Measurements from ENCODE around the gene HOXB2.

The HOXB2 gene

DNA sequence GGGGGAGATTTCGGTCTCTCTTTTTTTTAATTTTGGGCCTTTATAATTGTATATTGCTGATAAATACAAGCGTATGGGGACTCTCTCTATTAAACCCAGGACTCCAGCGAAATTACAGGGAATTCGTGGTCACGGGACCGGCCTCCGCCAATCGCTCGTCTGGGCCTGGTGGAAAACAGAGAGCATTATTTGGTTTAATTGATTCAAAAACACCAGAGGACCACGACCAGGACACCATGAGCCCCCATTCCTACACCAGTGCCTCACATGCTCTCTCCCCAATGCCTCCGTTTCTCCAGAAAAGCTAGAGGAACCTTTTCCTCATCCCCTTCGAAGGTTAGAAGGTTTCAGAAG lies at the start of gene HOXB2:
TSS of gene HOXB2 (minus strand) at position 88 of the 354 bp plus-strand sequence. CDS start 198 bp downstream, outside the sequence.
- in situ Hi-C loops (cut with MboI; ENCODE audit: low sequenced_read_pairs) = no loop called here

DNA sequence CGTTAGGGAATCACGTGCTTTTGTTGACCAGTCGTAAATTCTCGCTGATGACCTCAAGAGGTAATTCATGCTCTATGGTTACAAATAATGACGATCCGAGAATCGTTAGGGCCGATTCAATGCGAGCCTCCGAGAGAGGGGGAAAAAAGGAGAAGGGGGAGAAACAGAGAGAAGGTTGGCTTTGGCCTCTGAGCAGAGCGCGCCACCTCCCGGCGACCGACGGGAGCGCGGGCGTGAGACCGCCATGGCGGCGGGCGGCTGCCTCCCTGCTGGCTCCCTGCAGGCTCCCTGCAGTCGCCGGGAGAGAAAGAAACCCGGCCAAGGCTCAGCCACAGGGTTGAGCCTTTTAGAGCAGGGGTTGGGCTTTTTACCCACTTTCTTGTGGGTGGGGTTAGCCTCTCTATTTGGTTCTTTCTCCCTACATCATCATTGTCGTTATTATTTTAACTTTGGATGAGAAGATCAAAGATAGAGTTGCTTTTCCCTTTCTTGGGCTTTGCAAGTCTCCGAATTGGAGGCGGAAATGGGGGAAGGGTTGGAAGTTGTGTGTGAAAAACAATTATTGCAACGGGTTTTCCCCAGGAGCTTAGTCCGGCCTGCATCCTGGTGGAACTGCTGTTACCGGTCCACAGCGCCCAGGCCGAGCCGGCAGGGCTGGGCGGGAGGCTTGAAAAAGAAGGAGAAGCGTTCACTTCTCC lies 49.1 kb upstream of the HOXB2 start:
- in situ Hi-C loops (cut with MboI; ENCODE audit: low sequenced_read_pairs) = no loop called here

DNA sequence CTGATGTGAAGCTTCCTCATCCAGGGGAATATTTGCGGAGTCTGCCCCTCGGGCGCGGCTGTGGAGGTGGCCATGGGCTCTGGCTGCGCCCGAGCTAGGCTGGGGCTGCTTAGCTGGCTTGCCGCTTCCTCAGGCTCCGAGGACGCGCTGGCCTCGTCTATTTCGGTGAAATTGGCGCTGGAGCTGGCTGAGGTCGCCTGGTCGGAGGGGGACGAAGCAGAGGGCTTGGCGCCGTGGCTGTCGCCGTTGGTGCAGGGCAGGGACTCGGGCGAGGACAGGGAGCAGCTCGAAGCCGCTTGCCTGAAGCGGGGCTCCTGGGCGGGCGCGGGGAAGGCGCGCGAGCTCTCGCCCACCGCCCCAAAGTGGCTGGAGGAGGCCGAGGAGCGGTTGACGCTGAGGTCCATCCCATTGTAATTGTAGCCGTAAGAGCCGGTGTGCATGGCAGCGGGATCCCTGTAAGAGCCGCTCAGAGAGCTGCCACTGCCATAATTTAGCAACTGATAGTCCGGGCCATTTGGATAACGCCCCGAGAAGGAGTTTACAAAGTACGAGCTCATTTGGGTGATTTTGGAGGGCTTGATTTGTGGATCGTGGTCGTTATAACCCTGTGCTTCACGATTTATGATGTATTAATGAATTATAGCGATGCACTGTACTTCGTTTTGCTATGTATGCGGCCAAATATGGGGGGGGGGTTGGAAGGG lies 48.4 kb upstream of the HOXB2 start, which contains the start of gene HOXB5:
TSS of gene HOXB5 (minus strand) at position 654 of the 704 bp plus-strand sequence. CDS start at position 557, 97 bp downstream.
- in situ Hi-C loops (cut with MboI; ENCODE audit: low sequenced_read_pairs) = no loop called here

DNA sequence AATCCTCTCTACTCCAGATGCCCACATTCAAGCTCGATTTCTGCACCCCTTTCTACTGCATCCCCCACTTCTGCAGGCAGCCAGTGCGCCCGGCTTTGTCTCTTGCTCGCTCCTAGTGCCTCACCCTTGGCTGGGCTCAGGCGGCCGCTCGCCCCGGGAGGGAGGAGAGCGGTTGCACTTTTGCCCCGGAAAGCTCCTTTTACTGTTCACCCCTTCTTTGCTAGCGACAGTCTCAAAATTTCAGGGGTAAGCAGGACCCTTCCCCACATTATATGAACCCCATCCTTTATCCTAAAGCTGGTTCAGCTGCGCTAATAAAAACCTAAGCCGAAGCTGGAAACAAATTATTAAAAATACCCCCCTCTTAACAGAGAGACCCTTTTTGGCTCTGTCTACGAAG lies 47.7 kb upstream of the HOXB2 start:
- in situ Hi-C loops (cut with MboI; ENCODE audit: low sequenced_read_pairs) = no loop called here

DNA sequence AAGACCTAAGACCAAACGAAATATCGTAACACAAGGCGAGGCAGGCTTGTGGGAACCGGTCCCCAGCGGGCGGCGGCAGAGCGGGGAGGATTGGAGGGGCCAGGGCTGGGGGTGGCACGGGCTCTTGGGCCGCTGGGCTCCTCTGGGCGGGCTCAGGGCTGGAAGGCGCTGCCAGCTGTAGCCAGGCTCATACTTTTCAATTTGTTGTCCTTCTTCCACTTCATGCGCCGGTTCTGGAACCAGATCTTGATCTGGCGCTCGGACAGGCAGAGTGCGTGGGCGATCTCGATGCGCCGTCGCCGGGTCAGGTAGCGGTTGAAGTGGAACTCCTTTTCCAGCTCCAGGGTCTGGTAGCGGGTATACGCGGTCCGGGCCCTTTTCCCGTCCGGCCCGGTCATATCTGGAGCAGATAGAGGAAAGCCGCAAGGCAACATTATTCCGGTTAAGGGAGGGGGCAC lies 47.2 kb upstream of the HOXB2 start:
- in situ Hi-C loops (cut with MboI; ENCODE audit: low sequenced_read_pairs) = no loop called here

DNA sequence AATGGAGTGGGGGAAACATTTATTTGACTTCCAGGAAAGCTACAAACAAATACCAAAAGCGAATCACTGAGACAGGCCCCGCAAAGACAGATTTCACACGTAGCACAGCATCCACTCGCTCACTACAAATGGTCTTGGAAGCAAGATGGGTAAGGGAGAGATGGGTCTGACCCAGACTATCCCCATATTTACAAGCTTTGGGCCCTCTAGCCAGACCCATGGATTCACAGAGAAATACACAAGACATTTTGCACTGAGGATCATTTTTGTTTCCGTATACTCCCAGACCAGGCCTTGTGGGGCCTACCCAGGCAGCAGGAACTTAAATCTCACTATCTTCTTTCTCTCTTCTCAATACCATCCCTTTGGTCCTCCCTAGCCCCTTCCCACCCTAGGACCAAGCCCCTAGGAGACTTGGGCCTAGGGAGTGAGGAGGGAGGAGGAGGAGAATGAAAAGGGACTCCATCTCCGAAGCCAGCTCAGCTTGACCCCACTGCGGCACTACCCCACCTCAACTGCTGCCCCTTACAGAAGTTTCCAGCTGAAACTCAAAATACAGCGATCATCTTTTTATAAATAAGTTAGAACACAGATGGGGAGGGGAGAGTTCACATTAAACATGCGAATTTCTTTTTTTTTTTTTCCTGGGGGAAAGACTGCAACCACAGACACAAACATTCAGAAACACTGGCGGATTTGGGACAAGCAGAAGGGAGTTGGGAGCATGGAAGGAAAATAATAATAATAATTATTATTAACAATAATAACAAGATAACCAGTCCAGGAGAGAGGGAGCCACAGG lies 46.5 kb upstream of the HOXB2 start:
- in situ Hi-C loops (cut with MboI; ENCODE audit: low sequenced_read_pairs) = no loop called here

DNA sequence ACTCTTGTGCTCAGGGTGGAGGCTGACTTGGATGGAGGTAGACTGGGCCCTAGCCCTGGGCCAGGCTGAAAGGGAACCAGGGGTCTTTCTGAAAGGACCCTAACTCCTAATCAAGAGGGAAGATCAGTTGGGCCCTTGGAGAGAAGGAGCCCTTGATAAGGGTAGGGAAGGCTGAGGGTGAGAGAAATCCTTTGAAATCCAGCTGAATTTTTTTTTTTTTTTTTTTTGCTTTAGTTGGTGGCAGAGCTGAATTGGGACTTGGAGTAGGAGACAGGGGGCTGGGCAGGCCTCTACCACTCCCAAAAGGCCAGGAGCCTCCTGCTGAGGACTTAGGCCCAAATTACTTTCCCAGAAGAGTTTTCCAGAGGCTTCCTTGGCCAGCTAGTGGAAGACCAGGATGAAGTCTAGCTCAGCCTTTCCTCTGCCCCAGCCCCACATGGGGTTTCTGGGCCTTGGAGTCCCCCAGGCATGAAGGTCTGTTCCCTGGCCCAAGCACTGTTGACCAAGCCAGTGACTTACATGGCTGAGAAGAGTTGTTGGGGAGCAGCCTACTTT lies 45.8 kb upstream of the HOXB2 start:
- in situ Hi-C loops (cut with MboI; ENCODE audit: low sequenced_read_pairs) = no loop called here

DNA sequence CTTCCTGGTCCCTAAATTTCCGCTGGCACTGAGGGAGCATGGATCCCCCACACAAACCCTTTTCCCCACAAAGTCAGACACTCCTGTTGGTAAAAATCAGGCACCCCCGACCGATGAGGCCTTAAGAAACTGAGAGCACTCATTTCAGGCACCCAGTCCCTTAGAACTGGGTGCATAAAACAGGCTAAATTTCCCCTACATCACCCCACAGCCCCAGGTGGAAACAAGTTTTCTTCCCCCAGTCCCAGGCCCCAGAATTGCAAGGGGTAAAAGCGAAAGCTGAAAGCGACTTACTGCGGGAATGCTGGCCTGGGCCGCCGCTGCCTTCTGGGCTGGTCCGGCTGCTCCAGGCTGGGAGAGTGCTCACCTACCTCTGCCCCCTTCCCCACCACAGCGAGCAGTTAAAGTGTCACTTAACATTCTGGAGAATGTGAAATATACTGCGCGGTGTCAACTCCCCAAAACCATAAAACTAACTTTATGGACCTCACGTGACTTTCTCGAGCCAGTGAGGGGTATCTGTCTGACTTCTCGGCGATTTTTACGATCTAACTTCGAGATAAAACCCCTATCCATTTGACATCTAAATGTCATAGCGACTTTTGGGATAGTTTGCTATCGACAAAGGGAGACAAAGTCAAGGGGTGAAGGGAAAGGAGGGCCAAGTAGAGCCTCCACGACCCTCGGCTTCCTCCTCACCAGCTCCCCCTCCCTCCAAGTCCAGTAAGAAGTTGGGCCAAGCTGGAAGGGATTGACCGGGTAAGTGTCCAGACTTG lies 45.1 kb upstream of the HOXB2 start, which contains the start of gene HOXB3:
TSS of gene HOXB3 (minus strand) at position 411 of the 776 bp plus-strand sequence. CDS start 37,767 bp downstream, outside the sequence.
- in situ Hi-C loops (cut with MboI; ENCODE audit: low sequenced_read_pairs) = no loop called here

DNA sequence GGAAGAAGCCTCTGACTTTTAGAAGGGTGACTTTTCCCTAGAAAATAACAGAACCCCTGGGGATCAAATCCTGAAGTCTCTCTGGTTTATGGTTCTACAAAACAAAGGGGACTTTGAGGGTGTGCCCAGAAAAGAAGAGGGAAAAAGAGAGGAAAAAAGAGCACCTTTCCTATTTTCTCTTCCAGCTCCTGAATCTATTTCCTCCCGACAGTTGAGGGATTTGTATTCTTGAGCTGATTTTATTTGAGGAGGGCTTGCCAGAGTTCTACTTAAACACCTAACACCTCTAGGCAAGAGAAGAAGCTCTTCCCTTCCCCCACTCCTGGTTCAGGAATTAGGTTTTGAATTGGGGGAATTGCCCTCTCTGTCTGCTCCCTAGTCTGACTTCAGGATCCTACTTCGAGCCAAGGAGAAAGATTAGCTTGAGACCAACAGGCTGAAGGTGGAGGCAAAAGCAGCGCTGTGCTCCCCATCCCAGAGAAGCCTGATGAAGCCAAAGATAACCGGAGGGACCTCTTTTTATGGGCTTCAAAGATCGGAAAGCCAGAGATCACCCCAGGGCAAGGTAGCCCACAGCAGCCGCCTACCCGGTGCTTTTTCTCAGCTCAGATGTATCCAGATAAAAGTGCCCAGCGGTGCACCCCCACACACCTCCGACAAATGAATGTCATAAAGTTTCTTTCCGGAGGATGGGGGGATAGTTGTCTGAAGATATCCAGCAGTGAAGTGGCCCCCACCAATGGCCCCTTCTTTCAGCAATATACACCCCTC lies 44.3 kb upstream of the HOXB2 start:
- in situ Hi-C loops (cut with MboI; ENCODE audit: low sequenced_read_pairs) = no loop called here

DNA sequence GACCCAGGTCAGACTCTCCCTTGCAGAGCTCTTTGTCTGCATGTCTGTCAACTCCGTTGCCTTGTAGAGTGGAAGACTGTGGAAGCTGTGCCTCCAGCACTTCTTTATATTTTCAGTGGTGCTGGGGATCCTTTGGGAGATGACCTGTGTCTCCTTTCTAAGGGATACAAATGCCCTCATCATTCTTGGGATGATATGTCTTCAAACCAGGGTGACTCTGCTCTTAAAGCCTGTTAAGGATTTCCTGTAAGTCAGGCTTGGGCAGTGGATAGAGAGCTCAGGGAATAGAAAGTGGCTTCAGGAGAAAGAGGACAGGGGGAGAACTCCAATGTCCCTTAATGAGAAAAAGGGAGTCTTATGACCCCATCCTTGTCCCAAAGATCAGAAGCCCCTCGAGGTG lies 43.6 kb upstream of the HOXB2 start:
- in situ Hi-C loops (cut with MboI; ENCODE audit: low sequenced_read_pairs) = no loop called here

DNA sequence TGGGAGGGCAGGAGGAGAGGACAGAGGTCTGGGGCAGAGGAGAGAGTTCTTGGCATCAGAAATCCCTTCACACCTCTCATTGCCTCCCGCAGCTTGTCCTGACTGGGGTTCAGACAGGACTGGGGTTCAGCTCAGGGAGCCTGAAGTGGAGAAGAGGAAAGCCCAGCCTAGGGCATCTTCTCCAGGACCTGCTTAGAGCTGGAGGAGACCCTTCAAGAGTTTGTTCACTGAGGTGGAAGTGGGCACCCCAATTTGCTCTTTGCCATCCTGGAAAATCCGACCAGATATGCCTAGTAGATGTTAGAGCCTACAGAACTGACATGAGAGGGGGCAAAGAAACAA lies 43.1 kb upstream of the HOXB2 start:
- in situ Hi-C loops (cut with MboI; ENCODE audit: low sequenced_read_pairs) = no loop called here

DNA sequence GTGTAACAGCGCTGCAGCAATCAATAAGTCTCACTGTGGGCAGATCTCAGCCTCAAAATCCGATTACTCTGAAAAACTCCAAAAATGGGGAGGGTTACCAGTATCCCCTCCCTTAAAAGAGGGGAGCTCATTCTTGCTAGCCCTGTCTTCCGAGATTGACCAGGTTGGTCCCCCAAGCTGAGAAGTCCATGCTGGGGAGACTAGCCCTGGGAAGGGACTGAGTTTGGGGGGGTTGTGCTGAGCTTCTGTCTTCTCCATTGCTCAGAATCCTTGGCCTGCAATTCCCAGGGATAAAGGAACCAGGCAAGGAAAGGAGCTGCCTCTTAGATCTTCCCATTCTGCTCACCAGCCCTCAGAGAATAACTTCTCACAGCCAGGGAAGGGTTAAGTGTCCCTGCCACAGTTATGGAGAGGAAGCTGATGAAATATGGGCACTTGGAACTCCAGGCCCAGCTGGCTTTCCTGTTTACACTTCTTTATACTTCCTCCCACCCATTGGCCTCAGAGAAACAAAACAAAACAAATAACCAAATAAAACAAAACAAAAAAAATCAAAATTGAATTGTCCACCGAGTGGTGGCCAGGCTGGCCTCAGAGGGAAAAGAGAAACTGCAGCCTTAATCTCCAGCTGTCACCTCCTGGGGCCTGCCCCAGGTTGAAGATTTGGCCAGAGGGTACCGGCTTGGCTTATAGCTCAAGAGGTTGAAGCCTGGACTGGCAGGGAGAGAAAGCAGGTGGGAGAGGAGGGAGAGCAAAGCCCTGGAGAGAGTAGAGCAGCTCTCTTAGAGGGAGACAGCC lies 42.6 kb upstream of the HOXB2 start:
- in situ Hi-C loops (cut with MboI; ENCODE audit: low sequenced_read_pairs) = no loop called here

DNA sequence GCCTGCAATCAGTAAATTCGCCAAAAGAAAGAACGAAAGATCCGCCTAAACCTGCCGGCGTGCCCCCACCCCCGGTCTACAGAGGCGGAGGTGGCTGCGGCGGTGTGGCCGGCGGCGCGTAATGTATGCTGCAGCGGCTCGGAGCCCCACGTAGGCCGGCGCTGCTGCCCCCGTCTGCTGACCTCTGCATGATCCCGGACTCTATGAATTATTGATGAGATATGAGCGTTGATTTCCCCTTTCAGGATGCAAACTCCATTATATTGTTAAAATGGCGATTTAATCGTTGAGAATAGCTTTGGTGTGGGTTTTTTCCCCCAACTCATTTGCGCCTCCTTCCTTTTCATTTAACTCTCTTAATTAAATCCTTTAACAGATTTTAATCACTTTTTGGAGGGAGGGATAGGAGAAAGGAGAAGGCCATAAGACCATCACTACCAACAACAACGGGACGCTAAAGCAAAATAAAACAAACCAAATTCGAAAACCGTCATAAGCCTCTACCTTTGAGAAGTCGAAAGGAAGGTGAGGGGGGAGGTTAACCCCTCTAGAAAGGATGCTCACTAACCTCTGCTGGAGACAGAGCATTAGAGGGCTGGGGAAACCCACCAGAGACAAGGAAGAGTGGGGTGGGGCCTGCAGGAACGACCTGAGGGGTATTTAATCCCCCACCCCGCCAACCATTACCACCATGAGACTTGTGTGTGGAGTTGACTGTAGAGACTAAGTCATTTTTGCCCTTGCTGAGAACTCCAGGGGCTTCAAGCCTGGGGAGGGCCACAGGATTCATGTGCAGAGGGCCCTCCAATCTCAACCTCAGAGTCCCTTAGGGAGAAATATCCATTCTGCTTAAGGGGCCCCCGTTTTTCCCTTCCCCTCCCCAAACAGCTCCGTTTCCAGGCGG lies 41.7 kb upstream of the HOXB2 start:
- in situ Hi-C loops (cut with MboI; ENCODE audit: low sequenced_read_pairs) = no loop called here

DNA sequence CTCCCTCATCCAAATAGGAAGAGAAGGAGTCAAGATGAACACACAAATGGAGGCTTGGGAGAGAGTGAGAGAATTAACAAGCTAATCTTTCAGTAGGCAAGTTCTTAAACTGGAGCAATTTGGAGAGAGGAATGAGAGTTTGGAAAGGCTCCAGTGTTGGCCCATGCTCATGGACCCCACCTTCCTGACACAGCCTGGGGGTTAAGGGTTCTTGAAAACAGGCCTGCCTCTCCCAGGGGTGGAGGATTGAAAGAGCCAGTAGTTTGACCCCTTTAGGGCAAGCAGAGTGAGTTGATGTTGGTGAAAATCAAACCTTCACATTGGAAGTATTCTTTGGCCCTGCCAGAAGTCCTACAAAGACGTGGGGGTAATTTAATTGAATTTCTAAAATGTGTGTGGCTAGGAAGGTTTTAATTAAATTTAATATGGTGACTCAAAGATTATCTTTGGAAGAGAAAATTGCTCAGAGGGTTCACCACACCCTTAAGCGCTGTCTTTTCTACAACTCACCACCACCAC lies 39.4 kb upstream of the HOXB2 start:
- in situ Hi-C loops (cut with MboI; ENCODE audit: low sequenced_read_pairs) = no loop called here

DNA sequence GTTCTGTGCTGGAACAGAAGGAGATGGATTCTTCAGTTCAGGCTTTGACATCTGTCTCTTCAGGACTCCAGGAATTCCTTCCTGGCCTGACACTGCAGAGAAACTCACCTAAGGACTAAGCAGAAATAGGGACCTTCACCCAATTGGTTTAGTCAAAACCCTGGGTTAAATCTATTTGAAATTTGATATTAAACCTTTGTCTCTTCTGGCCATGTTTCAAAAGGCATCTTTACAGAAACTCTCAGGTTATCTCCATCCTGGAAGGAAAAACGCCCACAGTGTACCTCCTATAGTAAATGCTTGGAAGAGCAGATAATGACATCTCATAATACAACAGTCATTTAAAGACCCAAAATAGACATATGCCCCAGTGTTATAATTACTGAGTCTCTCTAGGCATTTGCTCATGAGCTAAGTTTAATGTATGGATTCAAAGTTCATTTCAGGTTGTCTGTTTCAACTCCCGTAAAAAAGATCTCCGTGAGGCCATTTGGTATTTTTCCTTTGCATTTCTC lies 38.9 kb upstream of the HOXB2 start:
- in situ Hi-C loops (cut with MboI; ENCODE audit: low sequenced_read_pairs) = no loop called here

DNA sequence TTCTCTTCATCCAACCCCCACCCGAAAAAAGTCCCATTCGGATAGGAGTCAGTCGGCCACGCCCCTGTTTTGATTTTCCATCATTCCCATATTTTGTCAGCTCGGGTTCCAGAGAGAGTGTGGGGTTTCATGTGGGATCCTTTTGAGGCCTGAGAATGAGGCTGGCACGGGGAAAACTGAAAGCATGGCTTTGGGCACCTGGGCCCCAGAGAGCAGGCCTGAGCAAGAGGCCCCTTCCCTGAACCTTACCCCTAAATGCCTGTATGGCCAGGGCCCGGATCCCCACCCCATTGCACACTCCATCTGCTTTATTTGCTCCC lies 37.8 kb upstream of the HOXB2 start:
- in situ Hi-C loops (cut with MboI; ENCODE audit: low sequenced_read_pairs) = no loop called here

DNA sequence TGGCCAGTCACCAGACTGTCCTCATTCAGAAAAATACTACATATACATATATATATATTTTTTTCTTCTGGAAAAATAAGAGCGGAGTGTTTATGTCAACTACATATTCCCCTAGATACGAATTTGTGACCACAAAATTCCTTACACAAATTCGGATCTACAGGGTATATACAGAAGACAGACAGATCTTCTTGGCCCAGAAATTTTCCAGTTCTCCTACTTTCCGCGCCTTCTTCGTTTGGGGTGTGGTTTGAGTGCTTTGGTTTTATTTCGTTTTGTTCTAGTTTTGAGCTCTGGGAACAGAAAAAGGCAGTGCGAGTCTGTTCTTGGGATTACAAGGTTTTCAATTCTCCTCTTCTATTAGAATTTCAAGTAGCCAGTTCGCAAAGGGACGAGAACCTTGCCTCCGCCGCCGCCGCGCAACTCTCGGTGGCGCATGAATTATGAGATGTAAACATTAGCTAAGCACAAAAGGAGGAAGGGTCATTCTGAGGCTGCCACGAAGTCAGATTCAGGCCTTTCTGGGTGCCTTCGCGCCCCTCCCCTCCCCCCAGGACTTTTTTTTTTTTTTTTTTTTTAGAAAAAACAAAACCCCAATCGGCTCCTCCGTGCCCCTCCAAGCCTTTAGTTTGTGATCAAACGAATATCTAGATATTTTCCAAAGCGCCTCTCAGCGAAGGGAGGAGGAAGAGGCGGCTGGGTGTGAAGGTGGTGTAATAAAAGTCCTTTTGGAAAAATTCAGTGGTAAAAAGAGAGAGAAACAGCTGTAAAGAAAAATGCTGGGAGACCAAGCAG lies 35.0 kb upstream of the HOXB2 start:
- in situ Hi-C loops (cut with MboI; ENCODE audit: low sequenced_read_pairs) = no loop called here
